Measurements from ENCODE around the gene CTSC.

The CTSC gene

GRCh38 chr11:88310246-88310645, 27.3 kb downstream of the CTSC start:
- no peak for DNase-seq (ENCODE audit: low read depth)
- no peak for TF ChIP-seq CTCF (conservative IDR thresholded peaks at IDR 0.05; ENCODE audit: low read depth, low read length)
- H3K4me3 ChIP-seq (ENCODE audit: low read length), result no peak overlapping the region

GRCh38 chr11:88308576-88308975, 29.0 kb downstream of the CTSC start:
- DNase-seq (ENCODE audit: low read depth), result no peak
- no peak overlapping the region for H3K4me3 ChIP-seq (ENCODE audit: low read length)
- no peak for TF ChIP-seq CTCF (conservative IDR thresholded peaks at IDR 0.05; ENCODE audit: low read depth, low read length)

- DNase-seq (ENCODE audit: low read depth), result no peak
- TF ChIP-seq CTCF (conservative IDR thresholded peaks at IDR 0.05; ENCODE audit: low read depth, low read length), result no peak
- H3K4me3 ChIP-seq (ENCODE audit: low read length), result no peak overlapping the region
These were observed 29.6 kb downstream of the CTSC start for GRCh38 chr11:88307749-88308425.

- DNase-seq (ENCODE audit: low read depth), result no peak
- no peak overlapping the region for H3K4me3 ChIP-seq (ENCODE audit: low read length)
- TF ChIP-seq CTCF (conservative IDR thresholded peaks at IDR 0.05; ENCODE audit: low read depth, low read length), result no peak
These were observed 30.8 kb downstream of the CTSC start for GRCh38 chr11:88306785-88307184.

DNA sequence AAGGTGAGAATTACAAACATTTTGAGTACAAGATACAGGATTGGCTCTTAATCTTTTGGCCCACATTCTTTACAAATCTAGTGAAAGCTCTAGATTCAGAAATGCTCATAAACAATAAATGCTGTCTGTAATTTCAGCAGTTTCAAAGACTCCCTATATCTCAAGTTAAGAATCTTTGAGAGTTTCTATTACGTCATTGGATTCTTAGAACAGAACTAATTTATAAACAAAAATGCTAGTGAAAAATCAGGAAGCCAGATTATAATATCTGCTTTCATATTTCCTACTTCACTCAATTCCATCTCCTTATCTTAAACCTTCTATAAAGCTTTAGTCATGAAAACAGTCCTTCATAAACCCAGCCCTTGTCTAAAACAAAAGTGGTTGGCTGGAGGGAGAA, 32.1 kb downstream of the CTSC start:
- DNase-seq (ENCODE audit: low read depth), result no peak
- no peak overlapping the region for H3K4me3 ChIP-seq (ENCODE audit: low read length)
- TF ChIP-seq CTCF (conservative IDR thresholded peaks at IDR 0.05; ENCODE audit: low read depth, low read length), result no peak

GRCh38 chr11:88304352-88304751, 33.2 kb downstream of the CTSC start:
- TF ChIP-seq CTCF (conservative IDR thresholded peaks at IDR 0.05; ENCODE audit: low read depth, low read length), result no peak
- DNase-seq (ENCODE audit: low read depth), result no peak

GRCh38 chr11:88303037-88303436, 34.5 kb downstream of the CTSC start:
- DNase-seq (ENCODE audit: low read depth), result no peak
- no peak for TF ChIP-seq CTCF (conservative IDR thresholded peaks at IDR 0.05; ENCODE audit: low read depth, low read length)
- no peak overlapping the region for H3K4me3 ChIP-seq (ENCODE audit: low read length)

More at GRCh38 chr11:88304352-88304751, 33.2 kb downstream of the CTSC start:
- H3K4me3 ChIP-seq (ENCODE audit: low read length), result no peak overlapping the region

All from retinal pigment epithelial cell (primary cell).